GM12801 (cell line): ENCODE measurements around the gene PKHD1.

Experiments used
- TF ChIP-seq, protein P1 (sequence below): IDR thresholded peaks from one replicate; pipeline ENCODE4 v1.5.1; 2011; ENCODE audit warnings: control low read depth; ENCODE audit not compliant: insufficient read length; ENCODE audit errors: extremely low read depth

Gene PKHD1

DNA sequence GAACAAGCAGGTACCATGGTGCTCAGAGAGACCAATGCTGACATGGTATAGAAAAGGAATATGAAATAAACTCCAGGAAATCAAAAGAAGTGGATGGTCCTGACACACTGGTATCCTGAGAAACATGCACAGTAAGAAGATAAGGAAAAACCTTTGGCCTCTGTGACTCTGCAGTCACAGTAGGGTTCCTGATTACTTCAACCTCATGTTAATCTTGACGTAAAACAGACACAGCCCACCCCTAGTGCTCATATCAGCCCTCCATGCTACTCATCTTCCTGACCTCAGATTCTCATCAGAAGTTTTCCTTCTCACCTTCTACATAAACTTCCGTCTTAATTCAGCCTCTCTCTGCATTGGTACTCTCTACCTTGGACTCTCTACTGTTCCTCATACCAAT is 240.9 kb downstream of the PKHD1 start:
- TF ChIP-seq, protein P1, sequence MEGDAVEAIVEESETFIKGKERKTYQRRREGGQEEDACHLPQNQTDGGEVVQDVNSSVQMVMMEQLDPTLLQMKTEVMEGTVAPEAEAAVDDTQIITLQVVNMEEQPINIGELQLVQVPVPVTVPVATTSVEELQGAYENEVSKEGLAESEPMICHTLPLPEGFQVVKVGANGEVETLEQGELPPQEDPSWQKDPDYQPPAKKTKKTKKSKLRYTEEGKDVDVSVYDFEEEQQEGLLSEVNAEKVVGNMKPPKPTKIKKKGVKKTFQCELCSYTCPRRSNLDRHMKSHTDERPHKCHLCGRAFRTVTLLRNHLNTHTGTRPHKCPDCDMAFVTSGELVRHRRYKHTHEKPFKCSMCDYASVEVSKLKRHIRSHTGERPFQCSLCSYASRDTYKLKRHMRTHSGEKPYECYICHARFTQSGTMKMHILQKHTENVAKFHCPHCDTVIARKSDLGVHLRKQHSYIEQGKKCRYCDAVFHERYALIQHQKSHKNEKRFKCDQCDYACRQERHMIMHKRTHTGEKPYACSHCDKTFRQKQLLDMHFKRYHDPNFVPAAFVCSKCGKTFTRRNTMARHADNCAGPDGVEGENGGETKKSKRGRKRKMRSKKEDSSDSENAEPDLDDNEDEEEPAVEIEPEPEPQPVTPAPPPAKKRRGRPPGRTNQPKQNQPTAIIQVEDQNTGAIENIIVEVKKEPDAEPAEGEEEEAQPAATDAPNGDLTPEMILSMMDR = no peak

DNA sequence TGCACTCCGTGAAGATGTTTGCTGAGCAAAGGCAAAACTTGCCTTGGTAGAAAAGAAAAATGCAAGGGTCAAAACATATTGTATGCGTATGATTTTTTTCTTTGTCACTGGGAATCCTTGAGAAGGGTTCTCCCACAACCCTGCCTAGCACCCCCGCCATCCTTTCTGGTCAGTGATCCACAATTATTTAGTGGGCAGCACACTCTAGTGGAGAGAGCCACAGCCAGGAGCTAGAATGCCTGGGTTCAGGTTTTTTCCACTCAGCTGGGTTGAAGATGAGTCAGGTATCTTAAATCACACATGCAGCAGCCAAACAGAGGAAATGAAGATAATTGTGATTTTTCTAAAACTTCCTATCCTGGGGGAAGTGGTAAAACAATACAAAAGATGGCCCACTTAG is 243.1 kb downstream of the PKHD1 start:
- TF ChIP-seq, protein P1 = no peak

DNA sequence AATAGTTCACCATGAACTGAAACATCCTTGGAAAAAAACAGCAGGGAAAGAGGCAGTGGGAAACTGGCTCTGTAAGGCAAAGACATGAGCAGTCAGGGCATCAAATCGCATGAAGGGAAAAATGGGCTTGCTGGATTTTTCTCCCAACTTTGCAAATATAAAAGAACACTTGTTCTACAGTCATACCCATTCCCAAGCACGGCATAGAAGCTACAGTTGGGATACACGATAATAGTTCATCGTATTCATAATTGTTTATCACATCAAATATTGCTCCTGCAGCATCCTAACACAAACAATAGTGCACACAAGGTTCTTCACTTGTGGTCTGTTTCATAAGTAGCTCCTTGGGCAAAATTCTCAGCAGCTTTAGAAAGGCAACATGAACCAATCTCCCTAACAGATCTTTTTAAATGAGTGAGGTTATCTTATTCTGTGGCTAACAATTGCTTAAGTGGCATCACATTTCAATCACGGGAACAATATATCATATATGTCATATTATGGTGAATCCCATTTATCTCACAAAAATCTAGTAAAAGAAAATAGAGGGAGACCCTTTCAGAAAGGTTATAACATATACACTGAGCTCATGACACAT is 243.9 kb downstream of the PKHD1 start:
- TF ChIP-seq, protein P1 = no peak

DNA sequence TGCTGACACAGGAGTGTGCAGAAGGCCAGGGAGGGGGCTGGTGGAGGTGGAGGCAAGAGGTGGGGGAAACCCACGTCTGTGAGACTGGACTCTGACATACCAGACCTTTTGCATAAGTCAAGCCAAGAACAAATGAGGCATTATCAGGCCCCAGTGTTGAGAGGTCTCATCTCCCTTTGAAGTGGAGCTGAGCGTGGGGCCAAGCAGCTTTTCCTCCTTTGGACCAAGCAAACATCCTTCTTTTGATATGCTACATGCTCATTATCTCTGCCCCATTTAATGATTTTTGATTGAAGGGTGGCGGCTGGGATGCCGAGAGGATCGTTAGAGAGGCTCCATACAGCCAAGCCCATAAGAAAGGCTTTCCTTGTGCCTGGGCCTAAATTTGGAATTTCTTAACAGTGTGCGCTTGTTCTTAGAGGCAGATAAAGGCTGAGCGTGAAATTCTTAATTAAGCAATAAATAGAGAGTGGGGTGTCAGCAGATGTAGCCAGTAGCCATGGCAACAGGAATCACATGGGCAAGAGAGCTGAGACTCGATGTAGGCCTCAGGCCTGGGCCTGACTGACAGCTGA is 244.5 kb downstream of the PKHD1 start:
- TF ChIP-seq, protein P1 = no peak

DNA sequence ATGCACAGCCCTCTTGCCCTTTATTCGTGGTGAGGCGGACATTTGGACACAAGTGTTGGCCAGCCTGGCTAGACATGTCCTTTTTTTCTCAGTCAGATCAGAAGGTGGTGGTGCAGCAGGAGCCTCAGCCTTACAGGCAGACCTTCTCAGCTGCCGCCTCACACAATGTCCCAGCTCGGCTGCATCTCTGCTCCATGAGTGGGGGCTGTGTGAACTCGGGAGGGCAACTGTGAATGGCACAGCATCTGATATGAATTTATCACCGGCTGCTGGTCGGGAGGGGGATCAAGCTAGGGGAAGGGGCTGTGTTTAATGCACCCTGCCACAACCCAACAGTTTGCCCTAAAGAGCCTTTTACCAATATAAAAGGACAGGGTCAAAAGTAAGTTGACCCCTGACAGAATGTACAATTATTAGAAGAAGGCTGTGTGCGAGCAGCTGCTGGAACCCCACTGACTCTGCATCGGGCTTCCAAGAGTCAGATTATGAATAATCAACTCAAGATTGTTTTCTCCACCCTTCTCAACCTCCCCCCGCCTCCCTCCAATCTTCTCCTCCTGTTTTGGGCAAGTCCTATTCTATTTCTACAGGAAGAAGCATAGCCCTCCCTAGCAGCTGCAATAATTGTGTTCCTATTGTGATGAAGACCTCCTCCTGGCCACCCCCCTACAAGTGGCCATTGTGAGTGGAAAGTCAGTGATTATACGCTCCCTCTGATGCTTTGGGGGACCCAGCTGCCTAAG is 245.2 kb downstream of the PKHD1 start:
- TF ChIP-seq, protein P1 = no peak

DNA sequence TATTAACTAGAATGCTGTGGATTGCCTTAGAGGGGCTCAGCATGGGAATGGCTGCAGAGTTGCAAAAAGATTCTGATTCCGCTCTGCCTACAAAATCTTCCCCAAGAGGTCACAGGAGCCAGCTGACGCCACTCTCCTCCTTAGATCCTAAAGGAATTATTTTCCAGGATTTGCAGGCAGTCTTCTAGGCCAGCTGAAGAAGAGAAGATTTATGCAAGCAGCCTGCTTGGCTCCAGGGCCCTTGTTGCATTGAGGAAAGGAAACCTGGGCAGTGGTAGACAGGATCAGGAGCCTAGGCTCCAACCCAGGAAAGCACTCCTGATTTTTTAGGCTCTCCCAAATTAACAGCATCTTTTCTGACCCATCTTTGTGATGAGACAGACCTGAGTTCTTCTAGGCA is 245.8 kb downstream of the PKHD1 start:
- TF ChIP-seq, protein P1 = no peak

DNA sequence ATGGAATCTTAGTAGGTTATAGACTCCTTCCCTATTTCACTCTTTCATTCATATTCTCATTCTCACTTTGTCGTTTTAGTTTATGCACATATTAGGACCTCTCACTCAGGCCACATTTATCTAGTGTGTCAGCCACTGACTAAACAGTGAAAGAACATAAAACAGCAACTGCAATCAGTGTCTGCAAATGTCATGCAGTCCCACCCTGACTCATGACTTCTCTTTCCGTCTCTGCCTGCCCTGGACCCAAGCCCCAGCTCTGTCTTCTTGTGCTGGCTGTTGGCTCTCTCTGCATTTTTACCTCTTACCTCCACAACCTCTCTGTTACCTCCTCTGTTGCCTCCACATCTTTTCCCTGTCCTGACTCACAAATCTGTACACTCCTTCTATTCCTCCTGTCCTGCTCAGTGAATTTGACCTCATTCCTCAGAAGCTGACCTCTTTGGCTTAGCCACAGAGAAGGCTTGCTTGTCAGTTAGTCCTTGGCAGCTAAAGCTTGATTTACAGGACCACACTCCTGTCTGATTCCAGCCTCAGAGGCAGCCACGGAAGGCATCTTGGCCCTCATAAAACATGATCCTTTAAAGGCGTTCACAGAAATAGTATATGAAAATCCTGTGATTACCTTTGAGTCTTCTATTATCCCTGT is 247.6 kb downstream of the PKHD1 start:
- TF ChIP-seq, protein P1 = no peak
